ENCODE data around the gene DENND1A. TPM values are rescaled to one million over a fixed set of nuclear protein-coding genes. Genes with fewer than 3 reads are reported as not detected.
"Not testable (repeated sequence)": the region's sequence is repeated elsewhere in the genome, so short reads cannot be mapped to it uniquely, and the experiment has no call there.

DENND1A gene
- total RNA-seq, 2 donors from 2014 or later: 17.8 to 36.6 TPM

DNA sequence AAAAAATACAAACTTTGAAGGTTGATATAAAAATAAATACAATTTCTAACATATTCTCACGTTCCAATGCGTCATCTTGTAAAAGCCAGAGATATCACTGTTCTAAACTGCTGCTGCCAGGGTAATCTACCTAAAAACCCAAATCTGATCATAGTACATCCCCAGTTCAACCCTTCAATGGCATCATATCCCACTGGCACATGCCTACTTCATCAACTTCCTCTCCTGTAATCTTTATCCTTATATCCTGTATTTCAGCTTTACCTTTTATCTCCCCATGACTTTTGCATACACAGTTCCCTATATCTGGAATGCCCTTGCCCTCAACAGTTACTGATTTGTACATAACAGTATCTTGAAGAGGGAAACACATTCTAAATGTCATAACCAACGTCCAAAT lies 7.5 kb downstream of the DENND1A start:
- Histone ChIP-seq H3K36me3 (no peaks in the 10 kb centered on the region), H3K4me1 (ENCODE audit: control insufficient read depth in 1 of 2, low read depth in 2 of 2) (no peaks in the 10 kb centered on the region), H3K9me3 (no peaks in the 10 kb centered on the region), H3K4me3 (no peak overlapping the region), H3K27me3 (replicated peaks; ENCODE audit: insufficient read depth) (no peaks in the 10 kb centered on the region), H3K27ac (no peak overlapping the region)
- no peak for ATAC-seq (ENCODE audit: insufficient number of reproducible peaks, low FRiP score, low read depth)
- DNase-seq (ENCODE audit: low spot score): no peak
- TF ChIP-seq CTCF (IDR thresholded peaks at IDR 0.05): no peak

DNA sequence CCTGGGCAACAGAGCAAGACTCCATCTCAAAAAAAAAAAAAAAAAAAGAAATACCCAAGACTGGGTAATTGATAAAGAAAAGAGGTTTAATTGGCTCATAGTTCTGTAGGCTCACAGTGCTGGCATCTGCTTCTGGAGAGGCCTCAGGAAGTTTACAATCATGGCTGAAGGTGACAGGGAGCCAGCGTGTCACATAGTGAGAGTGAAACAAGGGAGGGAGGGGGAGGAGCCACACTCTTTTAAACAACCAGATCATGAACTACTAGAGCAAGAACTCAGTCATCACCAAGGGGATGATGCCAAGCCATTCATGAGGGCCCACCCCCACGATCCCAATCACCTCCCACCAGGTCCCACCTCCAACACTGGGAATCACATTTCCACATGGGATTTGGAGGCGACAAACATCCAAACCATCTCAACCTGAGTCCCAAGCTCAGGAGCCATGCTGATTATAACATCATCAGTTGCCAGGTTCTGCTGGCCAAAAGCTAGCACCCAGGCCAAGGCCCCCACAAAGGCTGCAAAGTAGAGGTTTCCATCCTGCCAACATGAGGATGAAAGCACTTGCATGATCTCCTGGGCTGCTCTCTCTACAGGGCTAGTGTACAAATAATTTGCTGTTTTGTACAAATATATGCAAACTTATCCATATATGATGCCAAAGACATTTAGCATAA lies 15.3 kb downstream of the DENND1A start:
- Histone ChIP-seq H3K4me1 (ENCODE audit: control insufficient read depth in 1 of 2, low read depth in 2 of 2) (no peaks in the 10 kb centered on the region), H3K27ac (no peak overlapping the region), H3K27me3 (replicated peaks; ENCODE audit: insufficient read depth) (no peaks in the 10 kb centered on the region), H3K36me3 (no peaks in the 10 kb centered on the region), H3K4me3 (no peak overlapping the region), H3K9me3 (no peaks in the 10 kb centered on the region)
- TF ChIP-seq CTCF (IDR thresholded peaks at IDR 0.05): no peak
- no peak for ATAC-seq (ENCODE audit: insufficient number of reproducible peaks, low FRiP score, low read depth)
- no peak for DNase-seq (ENCODE audit: low spot score)

DNA sequence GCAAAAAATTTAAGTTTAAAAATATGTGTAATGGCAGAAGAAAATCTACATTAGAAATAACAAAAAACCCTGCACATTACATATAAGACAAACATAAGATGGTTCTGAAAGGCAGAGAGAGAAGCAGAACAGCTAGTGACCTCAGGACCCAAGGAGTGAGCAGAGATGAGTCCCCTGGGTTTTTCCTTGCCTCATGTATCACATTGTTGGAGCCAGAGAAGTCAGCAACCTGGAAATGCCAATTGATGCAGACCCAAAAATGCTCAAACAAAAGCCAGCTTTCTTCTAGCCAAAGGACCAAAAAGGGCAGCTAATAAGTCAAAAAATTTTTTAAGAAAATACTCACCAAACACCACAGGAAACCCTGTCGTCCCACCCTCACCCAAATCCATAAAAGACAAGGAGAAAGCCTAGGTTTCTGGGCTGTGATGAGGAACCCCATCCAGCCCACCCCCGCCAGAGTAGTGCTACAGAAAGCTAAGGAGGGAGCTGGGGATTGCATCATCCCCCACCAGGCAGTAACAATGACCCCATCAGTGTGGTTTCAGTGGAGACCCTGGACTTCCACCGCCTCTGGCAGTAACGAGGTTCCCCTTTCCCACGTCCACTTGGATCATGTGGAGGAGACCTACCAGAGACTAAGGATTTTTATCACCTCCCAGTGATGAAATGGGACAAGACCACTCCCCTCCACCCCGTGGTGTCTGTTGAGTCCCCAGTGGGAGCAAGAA lies 17.6 kb downstream of the DENND1A start:
- Histone ChIP-seq H3K36me3 (no peaks in the 10 kb centered on the region), H3K4me3 (no peak overlapping the region), H3K4me1 (ENCODE audit: control insufficient read depth in 1 of 2, low read depth in 2 of 2) (no peaks in the 10 kb centered on the region), H3K27me3 (replicated peaks; ENCODE audit: insufficient read depth) (no peaks in the 10 kb centered on the region), H3K9me3 (no peaks in the 10 kb centered on the region), H3K27ac (no peak overlapping the region)
- DNase-seq (ENCODE audit: low spot score): no peak
- no peak for TF ChIP-seq CTCF (IDR thresholded peaks at IDR 0.05)
- no peak for ATAC-seq (ENCODE audit: insufficient number of reproducible peaks, low FRiP score, low read depth)

GRCh38 chr9:123911024-123911423 lies 18.9 kb downstream of the DENND1A start:
- H3K9me3 ChIP-seq: no peaks in the 10 kb centered on the region
- H3K36me3 ChIP-seq: no peaks in the 10 kb centered on the region
- no peak overlapping the region for H3K27ac ChIP-seq
- H3K4me1 ChIP-seq (ENCODE audit: control insufficient read depth in 1 of 2, low read depth in 2 of 2): no peaks in the 10 kb centered on the region
- no peak overlapping the region for H3K4me3 ChIP-seq
- no peak for TF ChIP-seq CTCF (IDR thresholded peaks at IDR 0.05)
- DNase-seq (ENCODE audit: low spot score): no peak
- H3K27me3 ChIP-seq (replicated peaks; ENCODE audit: insufficient read depth): no peaks in the 10 kb centered on the region
- ATAC-seq (ENCODE audit: insufficient number of reproducible peaks, low FRiP score, low read depth): no peak

- H3K4me1 ChIP-seq (ENCODE audit: control insufficient read depth in 1 of 2, low read depth in 2 of 2); H3K4me3 ChIP-seq; DNase-seq (ENCODE audit: low spot score); H3K27ac ChIP-seq; H3K9me3 ChIP-seq; ATAC-seq (ENCODE audit: insufficient number of reproducible peaks, low FRiP score, low read depth); H3K27me3 ChIP-seq (replicated peaks; ENCODE audit: insufficient read depth); H3K36me3 ChIP-seq: not testable (repeated sequence)
Observed at GRCh38 chr9:123909192-123909591, 20.7 kb downstream of the DENND1A start.

GRCh38 chr9:123903550-123903949 lies 26.4 kb downstream of the DENND1A start:
- H3K36me3 ChIP-seq; DNase-seq (ENCODE audit: low spot score); H3K4me1 ChIP-seq (ENCODE audit: control insufficient read depth in 1 of 2, low read depth in 2 of 2); ATAC-seq (ENCODE audit: insufficient number of reproducible peaks, low FRiP score, low read depth); H3K9me3 ChIP-seq; H3K4me3 ChIP-seq; H3K27ac ChIP-seq; H3K27me3 ChIP-seq (replicated peaks; ENCODE audit: insufficient read depth): not testable (repeated sequence)

Measured in thoracic aorta (tissue), 2 donors.